CD4-positive, alpha-beta T cell treated with Interleukin-15 for 1 hour (primary cell): Measurements from ENCODE around the gene SLC39A1.
"Not testable (repeated sequence)": the region's sequence is repeated elsewhere in the genome, so short reads cannot be mapped to it uniquely, and the experiment has no call there.

Experiments
- DNase-seq: peaks from one replicate; pipeline ENCODE4 v3.0.0-alpha.2; 2020

Gene SLC39A1

DNA sequence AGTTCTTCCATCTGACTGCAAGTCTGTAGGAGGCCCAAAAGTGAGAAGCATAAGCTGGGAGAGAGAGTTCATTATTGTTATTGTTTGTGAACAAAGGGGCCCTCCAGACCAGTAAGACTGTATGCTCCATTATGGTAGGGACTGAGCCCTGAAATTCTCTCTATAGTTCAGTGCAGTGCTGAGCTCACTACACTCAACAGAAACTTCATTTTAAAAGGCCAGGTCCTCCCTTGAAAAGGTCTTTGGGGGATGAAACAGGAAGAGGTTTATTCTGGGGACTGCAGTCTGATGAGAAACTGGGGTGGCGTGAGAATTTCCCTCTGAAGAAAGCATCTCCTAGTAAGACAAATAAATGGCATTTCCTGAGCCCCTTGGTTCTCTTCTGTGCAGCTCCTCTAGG, 35.1 kb downstream of the SLC39A1 start:
- DNase-seq, result no peak

DNA sequence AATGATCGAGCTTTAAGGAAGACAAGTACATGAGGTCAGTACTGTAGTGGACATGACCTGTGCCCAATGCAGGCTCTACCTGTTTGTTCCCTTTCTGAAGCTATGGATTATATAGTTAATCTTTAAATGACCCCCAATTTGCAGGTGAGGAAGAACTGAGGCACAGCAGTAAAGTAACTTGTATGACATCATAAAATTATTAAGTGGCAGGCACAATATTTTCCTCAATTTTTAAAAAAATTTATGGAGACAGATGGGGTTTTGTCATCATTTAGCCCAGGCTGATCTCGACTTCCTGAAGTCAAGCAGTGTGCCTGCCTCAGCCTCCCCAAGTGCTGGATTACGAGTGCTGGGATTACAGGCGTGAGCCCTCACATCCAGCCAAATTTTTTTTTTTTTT, 36.9 kb downstream of the SLC39A1 start:
- no peak for DNase-seq

DNA sequence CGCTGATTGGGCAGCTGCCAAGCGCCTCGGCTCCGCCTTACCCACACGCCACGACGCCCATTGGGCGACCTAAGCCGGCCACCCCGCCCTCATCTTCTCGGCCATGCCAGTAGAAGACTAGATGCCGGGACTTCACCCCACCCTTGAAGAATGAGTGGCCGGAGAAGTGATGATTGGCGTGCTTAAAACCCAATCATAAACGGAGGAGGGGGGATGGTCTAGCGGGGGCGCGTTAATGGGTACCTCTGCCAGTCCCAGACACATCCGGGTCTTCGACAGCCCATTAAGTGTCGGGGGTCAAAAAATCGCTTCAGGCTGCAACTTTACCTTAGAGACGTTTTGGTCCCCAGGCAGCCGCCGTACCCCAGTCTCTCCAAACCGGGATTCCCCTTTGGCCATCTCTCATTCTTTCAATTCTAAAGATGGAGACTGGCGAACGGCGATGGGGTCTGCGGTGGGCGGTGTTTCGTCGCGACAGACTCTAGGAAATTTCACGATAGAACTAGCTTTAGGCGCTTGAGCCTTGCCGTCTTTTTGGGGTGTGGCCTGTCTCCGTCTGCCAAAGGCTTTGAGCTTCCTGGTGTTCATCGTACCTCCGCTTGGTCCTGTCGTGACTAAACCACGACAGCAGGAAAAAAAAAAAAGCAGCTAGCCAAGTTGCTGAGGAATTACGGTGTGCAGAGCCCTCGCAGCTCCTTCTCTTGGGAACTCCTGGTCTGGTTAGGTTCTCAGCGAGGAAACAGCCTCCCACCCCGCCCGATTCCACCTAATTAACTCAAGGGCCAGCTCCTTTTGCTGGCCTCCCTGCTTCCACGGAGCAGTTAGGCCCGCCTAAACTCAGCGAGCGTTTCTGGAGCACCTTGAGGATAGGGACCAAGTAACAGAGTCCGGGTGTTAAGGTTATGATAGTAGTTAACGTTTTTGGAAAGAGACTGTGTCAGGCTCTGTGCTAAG, 40.1 kb downstream of the SLC39A1 start, which contains the start of gene GATAD2B:
GATAD2B (minus strand) TSS at position 1 of the 954 bp plus-strand sequence. CDS start 94,625 bp downstream, outside the sequence.
- peak; percentile 100 for DNase-seq

DNA sequence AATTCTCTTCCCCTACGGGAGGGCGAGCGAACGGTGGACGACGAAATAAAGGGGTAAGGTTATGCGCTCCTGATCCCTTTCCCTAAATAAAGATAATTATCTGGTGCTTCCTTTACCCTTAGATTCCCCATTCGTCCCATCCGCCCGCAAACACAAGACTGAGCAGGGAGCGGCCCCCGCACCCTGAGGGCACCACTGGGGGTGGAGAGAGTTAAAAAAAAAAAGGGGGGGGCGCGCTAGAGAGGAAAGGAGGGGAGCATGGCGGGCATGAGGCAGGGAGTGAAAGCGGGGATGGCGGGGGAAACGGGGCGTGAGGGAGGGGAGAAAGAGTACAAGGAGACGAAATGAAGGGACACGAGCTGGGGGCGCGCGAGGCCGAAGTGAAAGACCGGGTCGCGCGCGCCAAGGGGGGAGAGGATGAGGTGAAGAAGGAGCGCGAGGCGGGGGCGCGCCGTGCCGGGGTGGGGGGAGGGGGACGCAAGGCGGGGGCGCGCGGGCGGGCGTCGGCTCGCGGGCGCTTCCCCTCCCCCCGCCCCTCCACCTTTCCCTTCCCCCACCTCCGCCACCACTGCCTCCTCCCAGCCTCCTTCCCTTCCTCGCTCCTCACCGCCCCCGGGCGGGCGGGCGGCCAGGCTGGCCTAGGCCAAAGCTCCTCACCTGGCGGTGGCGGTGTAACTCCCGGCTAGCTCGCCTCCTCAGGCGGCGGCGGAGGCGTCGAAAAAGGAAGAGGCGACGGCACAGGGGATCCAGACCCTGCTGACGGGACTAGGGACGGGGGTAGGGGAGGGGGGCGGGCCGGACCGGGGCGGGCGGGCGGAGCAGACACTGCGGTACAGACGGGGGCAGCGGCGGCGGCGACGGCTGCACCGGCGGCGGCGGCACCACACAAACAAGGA, 41.0 kb downstream of the SLC39A1 start:
- no peak for DNase-seq

DNA sequence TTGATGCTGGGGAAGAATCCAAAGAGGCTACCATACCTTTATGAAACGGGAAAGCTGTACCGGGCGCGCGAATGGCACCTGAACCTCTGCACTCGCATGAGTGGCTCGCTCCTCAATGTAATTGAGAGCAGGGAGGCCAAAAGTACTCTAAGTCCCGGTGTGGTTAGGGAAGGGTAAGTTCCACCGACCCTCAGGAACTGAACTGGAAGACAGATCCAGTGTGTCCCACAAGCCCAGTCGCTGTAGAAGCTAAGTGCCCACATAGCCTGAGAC, 41.6 kb downstream of the SLC39A1 start:
- DNase-seq, result no peak

DNA sequence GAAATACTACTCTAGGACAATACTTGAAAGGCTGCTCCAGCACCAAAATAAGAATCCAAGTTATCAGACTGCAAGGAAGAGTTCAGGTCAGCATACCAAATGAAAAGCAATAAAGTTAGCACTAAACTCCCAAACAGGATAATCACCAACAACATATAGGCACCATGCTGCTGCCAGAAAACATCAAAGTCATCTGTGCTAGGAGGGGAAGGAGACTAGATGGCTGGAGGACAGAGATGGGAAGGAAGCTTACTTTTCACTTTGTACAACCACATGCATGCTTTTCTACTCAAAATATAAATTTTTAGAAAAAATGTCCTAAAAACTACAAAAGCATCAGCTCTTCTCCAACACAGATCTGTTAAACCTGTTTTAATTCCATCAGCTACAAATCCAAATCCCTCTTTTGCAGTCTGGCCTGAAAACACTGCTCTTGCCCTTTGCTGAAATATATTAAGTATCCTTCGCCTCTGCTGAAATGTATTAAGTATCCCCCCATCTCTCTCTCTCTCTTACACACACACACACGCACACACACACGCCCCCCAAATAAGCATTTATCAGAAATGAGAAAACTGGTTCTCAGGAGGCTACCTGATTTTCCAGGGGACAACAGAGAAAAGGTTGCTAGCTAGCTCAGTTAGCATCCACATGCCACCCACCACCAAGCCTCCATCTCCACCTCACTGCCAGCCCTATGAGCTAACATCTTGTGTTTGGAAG, 42.1 kb downstream of the SLC39A1 start:
- DNase-seq, result no peak

DNA sequence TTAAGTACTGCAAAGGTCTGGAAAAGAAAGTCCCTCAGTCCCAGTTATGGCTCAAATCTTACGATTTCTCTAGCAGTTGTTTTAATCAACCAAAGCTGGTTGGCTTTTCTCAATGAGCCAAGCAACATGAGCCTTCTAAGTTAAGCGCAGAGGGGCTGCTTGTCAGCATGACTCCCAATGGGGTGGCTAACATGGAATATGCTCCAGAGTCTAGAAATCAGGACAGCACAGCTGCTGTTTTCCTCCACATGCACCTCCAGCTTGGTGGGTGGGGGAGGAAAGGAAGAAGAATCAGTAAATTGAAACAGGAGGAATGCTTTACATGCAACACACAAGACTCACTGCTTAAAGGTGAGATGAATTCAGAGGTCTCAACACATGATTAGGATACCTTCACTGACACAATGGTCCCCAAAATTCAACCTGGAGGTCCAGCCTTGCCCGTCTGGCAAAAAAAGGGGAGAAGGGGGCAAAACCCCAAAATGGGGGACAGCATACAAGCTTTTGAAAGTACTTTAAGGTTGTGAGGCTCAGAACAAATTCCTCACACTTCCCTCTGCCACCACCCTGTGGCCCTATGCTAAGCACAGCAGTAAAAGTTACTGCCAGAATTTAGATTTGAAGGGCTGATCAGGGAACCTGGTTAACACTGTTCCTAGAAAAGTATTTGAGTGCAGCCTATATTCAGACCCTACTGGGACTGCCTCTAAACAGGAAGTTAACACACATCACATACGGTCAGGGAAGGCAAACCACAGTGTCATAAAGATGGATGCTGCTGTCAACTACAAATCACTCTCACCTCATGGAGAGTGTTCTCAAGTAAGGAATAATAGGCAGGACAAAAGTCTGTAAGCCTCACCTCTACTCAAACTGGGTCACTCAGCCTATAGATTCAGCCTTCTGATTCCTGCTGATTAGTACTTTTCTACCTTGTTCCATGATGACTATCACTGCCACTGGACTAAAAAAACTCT, 43.2 kb downstream of the SLC39A1 start:
- DNase-seq, result peak; percentile 33

DNA sequence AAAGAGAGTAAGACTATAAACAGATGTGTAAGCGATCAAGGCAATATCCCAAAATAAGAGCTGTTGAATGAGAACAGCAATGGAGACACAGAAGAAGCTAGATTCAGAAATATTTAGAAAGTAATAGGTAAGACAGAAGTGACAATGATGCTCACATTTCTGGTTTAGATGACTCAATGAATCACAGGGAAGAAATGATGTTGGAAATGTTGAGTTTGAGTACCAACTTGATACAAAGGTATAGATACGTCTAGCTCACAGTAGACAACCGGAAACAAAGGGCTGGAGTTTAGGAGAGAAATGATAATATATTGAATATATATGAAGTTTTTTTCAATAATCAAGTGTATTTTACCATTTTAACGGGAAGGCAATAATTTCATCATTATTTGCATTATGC, 47.0 kb downstream of the SLC39A1 start:
- no peak for DNase-seq

DNA sequence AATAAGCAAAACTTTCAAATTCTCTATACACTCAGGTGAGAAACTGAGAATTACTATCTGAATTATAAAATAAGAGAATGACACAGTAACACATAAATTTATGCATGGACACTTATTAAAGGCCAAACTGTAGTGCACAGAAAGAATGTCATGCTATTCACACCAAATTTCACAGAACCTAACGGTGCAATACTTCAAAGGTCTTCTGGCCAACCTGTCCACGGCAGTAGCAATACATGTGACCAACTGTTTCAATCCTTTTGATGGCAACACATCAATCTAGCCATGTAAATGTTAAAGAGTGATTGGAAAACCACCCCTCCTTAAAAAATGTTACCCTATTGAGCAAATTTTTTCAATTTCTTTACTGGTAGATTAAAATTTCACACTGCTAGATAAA, 51.0 kb downstream of the SLC39A1 start:
- DNase-seq, result no peak

DNA sequence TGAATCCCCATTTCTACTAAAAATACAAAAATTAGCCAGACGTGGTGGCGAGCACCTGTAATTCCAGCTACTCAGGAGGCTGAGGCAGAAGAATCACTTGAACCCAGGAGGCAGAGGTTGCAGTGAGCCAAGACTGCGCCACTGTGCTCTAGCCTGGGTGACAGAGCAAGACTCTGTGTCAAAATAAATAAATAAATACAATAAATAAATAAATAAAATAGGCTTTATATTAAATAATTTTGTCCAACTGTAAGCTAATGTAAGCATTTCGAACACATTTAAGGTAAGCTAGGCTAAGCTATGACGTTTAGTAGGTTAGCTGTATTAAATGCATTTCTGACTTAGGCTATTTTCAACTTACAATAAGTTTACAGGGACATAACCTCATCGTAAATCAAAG, 52.8 kb downstream of the SLC39A1 start:
- DNase-seq, result not testable (repeated sequence)
